SU-DHL-6 (cell line): ENCODE data around the gene THSD7B.

Source experiments
- H2AFZ ChIP-seq: fragments of 200-600 bp; sonication (generic); 2 replicates; pipeline ENCODE4 v1.6.1; 2014; ENCODE audit warnings: low read depth, mild to moderate bottlenecking, moderate library complexity, mixed read lengths, antibody characterized with exemption, low read length; ENCODE audit not compliant: severe bottlenecking
- H3F3A ChIP-seq: fragments of 200-600 bp; shearing (Covaris generic); 2 replicates; pipeline ENCODE4 v1.6.0; 2016; ENCODE audit warnings: antibody characterized with exemption, mild to moderate bottlenecking; ENCODE audit not compliant: insufficient read depth
- H3K27ac ChIP-seq: fragments of 200-600 bp; sonication (generic); 2 replicates; pipeline ENCODE4 v1.5.1; 2016; ENCODE audit warnings: low read depth, mild to moderate bottlenecking, low read length, moderate library complexity, mixed read lengths
- H3K27me3 ChIP-seq: fragments of 200-600 bp; sonication (generic), shearing (Covaris generic); 2 replicates; pipeline ENCODE4 v1.6.0; 2014; ENCODE audit warnings: mild to moderate bottlenecking, low read length
- H3K36me3 ChIP-seq: fragments of 200-600 bp; sonication (generic); 2 replicates; pipeline ENCODE4 v1.6.1; 2014; ENCODE audit warnings: mild to moderate bottlenecking, low read length, mixed read lengths
- H3K4me2 ChIP-seq: fragments of 300-600, 200-600 bp; shearing (Covaris generic), sonication (generic); 2 replicates; pipeline ENCODE4 v1.6.0; 2014; ENCODE audit warnings: low read length, low read depth, mild to moderate bottlenecking; ENCODE audit not compliant: poor library complexity, severe bottlenecking
- H3K4me3 ChIP-seq: fragments of 200-600 bp; sonication (generic); 2 replicates; pipeline ENCODE4 v1.5.1; 2014; ENCODE audit warnings: antibody characterized with exemption, low read length, mild to moderate bottlenecking, mixed read lengths; ENCODE audit not compliant: insufficient read depth, poor library complexity, severe bottlenecking
- H3K79me2 ChIP-seq: fragments of 200-600 bp; sonication (generic); 2 replicates; pipeline ENCODE4 v1.6.1; 2014; ENCODE audit warnings: mild to moderate bottlenecking, low read length, moderate library complexity; ENCODE audit not compliant: insufficient read depth
- H3K9ac ChIP-seq: fragments of 200-600 bp; sonication (generic); 2 replicates; pipeline ENCODE4 v1.7.0; 2014; ENCODE audit warnings: mild to moderate bottlenecking, low read length
- H3K9me2 ChIP-seq: fragments of 200-600 bp; sonication (generic); replicated peaks from 2 replicates; pipeline ENCODE4 v1.6.1; 2014; ENCODE audit warnings: low read length; ENCODE audit not compliant: insufficient read depth
- H3K9me3 ChIP-seq: fragments of 200-600 bp; sonication (generic); 2 replicates; pipeline ENCODE4 v1.6.1; 2014; ENCODE audit warnings: low read length, mixed read lengths; ENCODE audit not compliant: insufficient read depth
- H4K20me1 ChIP-seq: fragments of 200-600 bp; sonication (generic); 2 replicates; pipeline ENCODE4 v1.6.1; 2014; ENCODE audit warnings: low read depth, mild to moderate bottlenecking, antibody characterized with exemption, low read length, moderate library complexity, mixed read lengths
- CTCF ChIP-seq: fragments of 200-600 bp; sonication (generic); IDR thresholded peaks from one replicate; pipeline ENCODE4 v1.5.1; 2017; ENCODE audit warnings: antibody characterized with exemption, mild to moderate bottlenecking, low read length, moderate library complexity; ENCODE audit not compliant: insufficient read depth, poor library complexity, severe bottlenecking
- EZH2phosphoT487 ChIP-seq: fragments of 200-600 bp; sonication (generic), shearing (Covaris generic); conservative IDR thresholded peaks from 2 replicates; pipeline ENCODE4 v1.6.1; 2018; ENCODE audit warnings: mild to moderate bottlenecking, antibody characterized with exemption, low read length, moderate library complexity, mixed read lengths

THSD7B gene

DNA sequence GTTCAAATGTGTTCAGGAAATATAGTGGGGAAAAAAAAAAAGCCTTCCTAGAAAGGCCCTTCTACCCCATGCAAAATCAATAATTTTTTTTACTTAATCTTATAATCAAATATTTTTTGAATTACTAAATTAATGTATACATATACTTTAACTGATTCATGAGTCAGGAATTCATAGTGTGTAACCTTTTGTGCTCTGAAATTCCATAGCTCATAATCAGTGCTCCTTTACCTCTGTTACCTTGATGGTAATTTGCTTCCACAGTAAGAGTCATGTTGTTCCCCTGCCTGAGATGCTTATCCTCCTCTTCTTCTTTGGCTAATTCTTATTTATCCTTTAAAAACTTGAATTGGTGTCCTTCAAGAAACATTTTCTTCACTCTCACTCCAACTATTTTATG lies 414.2 kb downstream of the THSD7B start:
- H4K20me1 ChIP-seq = no peaks in the 10 kb centered on the region
- no peaks in the 10 kb centered on the region for H3K9me3 ChIP-seq
- no peaks in the 10 kb centered on the region for H3K79me2 ChIP-seq
- H3K9me2 ChIP-seq = no peaks in the 10 kb centered on the region
- H3K27ac ChIP-seq = no peak overlapping the region
- H2AFZ ChIP-seq = no peak overlapping the region
- H3K9ac ChIP-seq = no peak overlapping the region
- TF ChIP-seq CTCF (no peak), EZH2phosphoT487 (no peak)
- no peak overlapping the region for H3K4me2 ChIP-seq
- no peaks in the 10 kb centered on the region for H3K36me3 ChIP-seq
- H3K4me3 ChIP-seq = no peak overlapping the region
- no peaks in the 10 kb centered on the region for H3K27me3 ChIP-seq
- no peaks in the 10 kb centered on the region for H3F3A ChIP-seq

- Histone ChIP-seq H3K36me3 (no peaks in the 10 kb centered on the region), H3K9me2 (no peaks in the 10 kb centered on the region), H3K9me3 (no peaks in the 10 kb centered on the region), H3K4me2 (no peak overlapping the region), H3K9ac (no peak overlapping the region), H3K27ac (no peak overlapping the region), H3K4me3 (no peak overlapping the region), H3K79me2 (no peaks in the 10 kb centered on the region), H2AFZ (no peak overlapping the region), H3K27me3 (no peaks in the 10 kb centered on the region), H4K20me1 (no peaks in the 10 kb centered on the region), H3F3A (no peaks in the 10 kb centered on the region)
- TF ChIP-seq CTCF (no peak), EZH2phosphoT487 (no peak)
These were observed 414.7 kb downstream of the THSD7B start for GRCh38 chr2:137180012-137180411.

- Histone ChIP-seq H3K9me3 (peaks cover 4% of the 10 kb centered on the region; the same call in 1 of the 2 replicates), H2AFZ (no peak overlapping the region), H3K79me2 (no peaks in the 10 kb centered on the region), H3K4me3 (no peak overlapping the region), H3K9ac (no peak overlapping the region), H3K9me2 (no peaks in the 10 kb centered on the region), H3K27ac (no peak overlapping the region), H3K4me2 (no peak overlapping the region), H3K36me3 (no peaks in the 10 kb centered on the region), H3F3A (no peaks in the 10 kb centered on the region), H4K20me1 (no peaks in the 10 kb centered on the region), H3K27me3 (no peaks in the 10 kb centered on the region)
- TF ChIP-seq EZH2phosphoT487 (no peak), CTCF (no peak)
These were observed 416.0 kb downstream of the THSD7B start for GRCh38 chr2:137181370-137181769.

- TF ChIP-seq EZH2phosphoT487 = no peak
- TF ChIP-seq CTCF = no peak
These were observed 416.7 kb downstream of the THSD7B start for GRCh38 chr2:137182071-137182470.

More at GRCh38 chr2:137182071-137182470, 416.7 kb downstream of the THSD7B start:
- Histone ChIP-seq H3F3A (no peaks in the 10 kb centered on the region), H2AFZ (no peak overlapping the region), H3K27me3 (no peaks in the 10 kb centered on the region), H3K79me2 (no peaks in the 10 kb centered on the region), H4K20me1 (no peaks in the 10 kb centered on the region), H3K9me3 (peaks cover 4% of the 10 kb centered on the region; the same call in 1 of the 2 replicates), H3K27ac (no peak overlapping the region), H3K36me3 (no peaks in the 10 kb centered on the region), H3K4me3 (no peak overlapping the region), H3K4me2 (no peak overlapping the region), H3K9ac (no peak overlapping the region), H3K9me2 (no peaks in the 10 kb centered on the region)
